ENCODE data around the gene PAPPA. TPM values are rescaled to one million over a fixed set of nuclear protein-coding genes. Genes with fewer than 3 reads are reported as not detected.

Gene PAPPA
- total RNA-seq, 2 donors from 2014 or later, result 1.8 to 5.7 TPM

- no peak for DNase-seq (ENCODE audit: low spot score)
- TF ChIP-seq, protein P1, sequence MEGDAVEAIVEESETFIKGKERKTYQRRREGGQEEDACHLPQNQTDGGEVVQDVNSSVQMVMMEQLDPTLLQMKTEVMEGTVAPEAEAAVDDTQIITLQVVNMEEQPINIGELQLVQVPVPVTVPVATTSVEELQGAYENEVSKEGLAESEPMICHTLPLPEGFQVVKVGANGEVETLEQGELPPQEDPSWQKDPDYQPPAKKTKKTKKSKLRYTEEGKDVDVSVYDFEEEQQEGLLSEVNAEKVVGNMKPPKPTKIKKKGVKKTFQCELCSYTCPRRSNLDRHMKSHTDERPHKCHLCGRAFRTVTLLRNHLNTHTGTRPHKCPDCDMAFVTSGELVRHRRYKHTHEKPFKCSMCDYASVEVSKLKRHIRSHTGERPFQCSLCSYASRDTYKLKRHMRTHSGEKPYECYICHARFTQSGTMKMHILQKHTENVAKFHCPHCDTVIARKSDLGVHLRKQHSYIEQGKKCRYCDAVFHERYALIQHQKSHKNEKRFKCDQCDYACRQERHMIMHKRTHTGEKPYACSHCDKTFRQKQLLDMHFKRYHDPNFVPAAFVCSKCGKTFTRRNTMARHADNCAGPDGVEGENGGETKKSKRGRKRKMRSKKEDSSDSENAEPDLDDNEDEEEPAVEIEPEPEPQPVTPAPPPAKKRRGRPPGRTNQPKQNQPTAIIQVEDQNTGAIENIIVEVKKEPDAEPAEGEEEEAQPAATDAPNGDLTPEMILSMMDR (IDR thresholded peaks at IDR 0.05), result no peak
- no peaks in the 10 kb centered on the region for H3K9me3 ChIP-seq
- no peaks in the 10 kb centered on the region for H3K4me1 ChIP-seq
- no peak overlapping the region for H3K4me3 ChIP-seq
- H3K36me3 ChIP-seq, result no peaks in the 10 kb centered on the region
- no peak overlapping the region for H3K27ac ChIP-seq
- H3K27me3 ChIP-seq, result no peaks in the 10 kb centered on the region
These were observed 282.1 kb downstream of the PAPPA start for GRCh38 chr9:116435706-116436105.

GRCh38 chr9:116436121-116436520 is 282.5 kb downstream of the PAPPA start:
- no peak for DNase-seq (ENCODE audit: low spot score)
- Histone ChIP-seq H3K4me1 (no peaks in the 10 kb centered on the region), H3K36me3 (no peaks in the 10 kb centered on the region), H3K4me3 (no peak overlapping the region), H3K27me3 (no peaks in the 10 kb centered on the region), H3K9me3 (no peaks in the 10 kb centered on the region), H3K27ac (no peak overlapping the region)
- TF ChIP-seq, protein P1 (IDR thresholded peaks at IDR 0.05), result no peak

DNA sequence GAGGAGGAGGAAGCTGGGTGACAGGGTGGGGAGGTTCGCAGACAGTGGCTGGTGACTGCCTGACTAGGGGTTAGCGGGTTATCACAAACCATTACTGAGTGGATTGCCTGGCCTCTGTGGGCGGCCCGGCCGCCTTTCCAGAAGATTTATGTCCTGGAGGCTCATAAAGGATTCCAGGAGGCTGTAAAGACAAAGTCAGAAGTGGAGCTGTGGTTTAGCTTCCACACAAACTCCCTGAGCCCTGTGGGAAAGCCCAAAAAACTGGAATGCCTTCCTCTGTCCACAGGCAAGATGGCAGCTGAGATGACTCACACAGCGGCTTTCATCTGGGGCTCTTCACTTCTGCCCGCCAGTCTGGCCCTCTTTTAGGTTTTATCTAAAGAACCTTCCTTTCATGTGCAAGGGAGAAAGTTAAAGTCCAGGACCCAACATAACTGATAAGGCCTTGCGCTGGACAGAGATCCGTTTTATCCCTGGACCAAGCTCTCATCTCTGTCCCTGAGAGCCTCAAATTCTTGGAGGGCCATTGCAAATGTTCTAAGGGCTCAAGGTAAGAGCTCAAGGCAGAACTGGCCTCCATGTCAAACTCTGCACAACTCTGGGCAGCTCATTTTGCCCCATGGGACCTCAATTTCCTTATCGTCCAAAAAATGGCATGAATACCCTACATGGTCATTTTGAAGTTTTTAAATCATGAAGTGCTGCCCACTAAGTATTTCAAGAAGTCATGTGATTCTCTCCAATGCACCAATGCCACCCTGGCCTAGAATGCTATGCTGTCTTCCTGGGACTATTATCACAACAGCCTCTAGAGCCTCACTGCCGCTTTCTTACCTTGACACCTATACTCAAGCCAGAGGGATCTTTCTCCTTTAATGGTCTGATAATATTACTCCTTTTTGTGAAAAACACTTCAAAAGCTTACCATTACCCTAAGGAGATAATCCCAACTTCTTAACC is 284.1 kb downstream of the PAPPA start:
- no peak for DNase-seq (ENCODE audit: low spot score)
- Histone ChIP-seq H3K27ac (no peak overlapping the region), H3K4me1 (no peaks in the 10 kb centered on the region), H3K36me3 (no peaks in the 10 kb centered on the region), H3K9me3 (no peaks in the 10 kb centered on the region), H3K4me3 (no peak overlapping the region), H3K27me3 (no peaks in the 10 kb centered on the region)
- TF ChIP-seq, protein P1 (IDR thresholded peaks at IDR 0.05), result no peak

GRCh38 chr9:116442528-116442927 is 288.9 kb downstream of the PAPPA start:
- H3K27me3 ChIP-seq, result no peaks in the 10 kb centered on the region
- no peak for DNase-seq (ENCODE audit: low spot score)
- no peaks in the 10 kb centered on the region for H3K4me1 ChIP-seq
- no peak overlapping the region for H3K4me3 ChIP-seq
- H3K36me3 ChIP-seq, result no peaks in the 10 kb centered on the region
- H3K9me3 ChIP-seq, result no peaks in the 10 kb centered on the region
- no peak overlapping the region for H3K27ac ChIP-seq
- TF ChIP-seq, protein P1 (IDR thresholded peaks at IDR 0.05), result no peak

- Histone ChIP-seq H3K27ac (no peak overlapping the region), H3K27me3 (no peaks in the 10 kb centered on the region), H3K4me3 (no peak overlapping the region), H3K36me3 (no peaks in the 10 kb centered on the region), H3K9me3 (no peaks in the 10 kb centered on the region), H3K4me1 (no peaks in the 10 kb centered on the region)
- TF ChIP-seq, protein P1 (IDR thresholded peaks at IDR 0.05), result no peak
- no peak for DNase-seq (ENCODE audit: low spot score)
These were observed 294.3 kb downstream of the PAPPA start for GRCh38 chr9:116447934-116448333.
